EL (cell line): ENCODE data around the gene LYRM4.

ENCODE experiments used
- DNase-seq: peaks from one replicate; pipeline ENCODE4 v3.0.0-alpha.2; 2016

LYRM4 gene

DNA sequence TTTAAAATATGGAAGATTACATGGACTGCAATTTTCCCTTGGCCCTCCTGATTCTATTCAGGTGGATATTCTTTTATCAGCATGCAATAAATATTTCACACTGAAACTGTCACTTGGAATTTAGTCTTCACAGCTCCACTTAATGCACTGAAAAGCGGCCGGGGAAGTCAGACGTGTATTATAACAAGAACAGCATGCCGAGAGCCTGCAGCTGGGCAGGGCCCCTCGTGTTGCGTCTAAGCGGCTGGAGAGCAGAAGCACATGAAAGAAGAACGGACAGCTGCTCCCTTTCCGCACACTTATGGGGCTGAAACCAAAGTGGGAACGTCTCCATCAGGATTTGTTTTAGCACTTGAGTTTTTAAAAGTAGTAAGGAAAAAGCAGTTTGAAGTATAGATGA, 57.2 kb downstream of the LYRM4 start:
- DNase-seq, result no peak

GRCh38 chr6:5202941-5203340, 57.8 kb downstream of the LYRM4 start:
- no peak for DNase-seq

- DNase-seq, result no peak
Observed at GRCh38 chr6:5202206-5202605, 58.5 kb downstream of the LYRM4 start.

- peak; percentile 54 for DNase-seq
Observed at GRCh38 chr6:5201271-5201670, 59.5 kb downstream of the LYRM4 start.

GRCh38 chr6:5199702-5200101, 61.0 kb downstream of the LYRM4 start:
- DNase-seq, result no peak

DNA sequence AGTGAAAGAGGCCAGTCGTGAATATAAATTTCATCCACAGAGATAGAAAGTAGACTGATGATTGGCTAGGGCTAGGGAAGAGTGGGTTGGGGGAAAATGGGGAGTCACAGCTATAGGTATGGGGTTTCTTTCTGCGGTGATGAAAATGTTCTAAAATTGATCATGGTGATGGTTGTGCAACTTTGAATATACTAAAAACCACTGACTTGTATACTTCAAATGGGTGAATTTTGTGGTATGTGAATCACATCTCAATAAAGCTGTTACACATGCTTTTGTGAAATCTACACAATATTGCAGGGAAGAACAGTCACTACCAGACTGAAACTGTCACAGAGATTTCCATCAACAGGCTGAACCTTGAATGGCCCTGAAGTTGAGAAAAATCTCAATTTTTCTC, 61.5 kb downstream of the LYRM4 start:
- no peak for DNase-seq

- no peak for DNase-seq
Observed at GRCh38 chr6:5197084-5197483, 63.7 kb downstream of the LYRM4 start.

GRCh38 chr6:5192135-5192794, 68.5 kb downstream of the LYRM4 start:
- DNase-seq, result no peak

- DNase-seq, result no peak
Observed at GRCh38 chr6:5191722-5192121, 69.0 kb downstream of the LYRM4 start.

DNA sequence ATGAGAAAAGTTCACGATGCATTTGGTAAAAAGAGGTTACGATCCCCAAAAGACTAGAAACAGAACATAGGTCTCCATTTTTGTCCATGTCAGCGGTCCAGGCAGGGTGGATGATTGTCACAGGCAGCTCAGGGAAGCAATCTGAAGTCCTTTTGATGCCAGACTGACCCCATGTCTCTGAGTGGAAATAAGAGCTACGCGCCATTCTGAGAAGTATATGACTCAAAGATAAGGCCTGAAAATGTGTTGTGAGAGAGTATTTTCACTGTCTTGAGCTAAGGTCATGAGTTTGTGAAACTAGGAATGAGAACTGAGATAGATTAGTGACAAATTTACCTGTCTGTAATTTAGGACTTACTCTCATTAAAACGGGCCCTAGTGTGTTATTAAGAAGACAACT, 69.5 kb downstream of the LYRM4 start:
- DNase-seq, result peak; percentile 14

GRCh38 chr6:5190507-5190906, 70.2 kb downstream of the LYRM4 start:
- DNase-seq, result peak; percentile 96

GRCh38 chr6:5188646-5189045, 72.1 kb downstream of the LYRM4 start:
- no peak for DNase-seq

DNA sequence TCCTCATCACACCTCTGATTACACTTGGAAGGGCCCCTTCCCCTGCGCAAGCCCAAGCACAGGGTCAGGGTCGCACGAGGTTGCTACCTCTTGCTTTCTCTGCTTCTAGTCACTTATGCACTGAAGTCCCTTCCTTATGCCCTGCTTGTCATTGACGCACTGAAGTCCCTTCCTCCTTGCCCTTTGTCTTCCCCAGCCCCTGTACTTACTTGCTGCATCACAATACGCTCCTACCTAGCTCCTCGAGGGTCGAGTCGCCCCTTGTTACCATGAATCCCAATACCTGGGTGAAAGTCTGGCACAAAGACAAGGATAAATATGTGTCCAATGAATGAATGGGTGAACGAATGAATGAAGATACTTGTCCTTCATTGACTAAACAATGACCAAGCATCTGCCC, 75.9 kb downstream of the LYRM4 start:
- DNase-seq, result no peak

DNA sequence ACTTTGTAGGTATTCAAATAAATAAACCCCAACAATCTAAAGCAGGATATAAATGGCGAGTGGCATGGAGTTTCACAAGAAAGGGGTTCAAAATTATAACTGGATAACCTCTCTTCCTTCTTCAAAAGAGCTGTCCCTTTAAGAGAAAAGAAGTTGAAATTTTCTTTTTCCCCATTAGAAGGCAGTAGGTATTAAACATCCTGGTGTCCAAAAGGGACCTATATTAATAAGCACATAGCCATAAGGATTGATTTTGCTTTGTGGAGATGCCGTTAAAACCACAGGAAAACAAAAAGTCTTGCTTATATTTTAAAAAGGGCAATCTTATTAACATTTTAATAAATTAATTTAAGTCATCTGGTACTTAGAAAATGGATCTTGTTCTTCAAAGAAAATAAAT, 76.5 kb downstream of the LYRM4 start:
- no peak for DNase-seq

GRCh38 chr6:5181510-5182317, 79.0 kb downstream of the LYRM4 start:
- no peak for DNase-seq

- no peak for DNase-seq
Observed at GRCh38 chr6:5180636-5181035, 80.1 kb downstream of the LYRM4 start.

- DNase-seq, result no peak
Observed at GRCh38 chr6:5179917-5180316, 80.8 kb downstream of the LYRM4 start.

- DNase-seq, result no peak
Observed at GRCh38 chr6:5178806-5179205, 81.9 kb downstream of the LYRM4 start.

DNA sequence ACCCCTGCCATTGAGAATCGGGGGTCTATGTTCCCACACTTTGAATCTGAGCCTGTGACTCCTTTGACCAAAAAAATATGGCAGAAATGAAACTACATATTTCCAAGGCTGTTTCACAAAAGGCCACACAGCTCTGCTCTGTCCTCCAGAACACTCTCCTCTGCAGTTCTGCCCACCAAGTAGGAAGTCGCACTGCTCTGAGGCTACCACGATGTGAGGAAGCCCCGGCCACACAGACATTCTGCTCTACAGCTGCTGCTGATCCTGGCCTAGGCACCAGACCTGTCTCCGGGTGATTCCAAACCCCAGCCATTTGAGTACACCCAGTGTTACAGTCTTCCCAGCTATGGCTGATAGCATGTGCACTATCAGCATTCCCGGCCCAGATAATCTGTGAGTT, 85.1 kb downstream of the LYRM4 start:
- DNase-seq, result no peak

- DNase-seq, result no peak
Observed at GRCh38 chr6:5174756-5175549, 85.8 kb downstream of the LYRM4 start.

DNA sequence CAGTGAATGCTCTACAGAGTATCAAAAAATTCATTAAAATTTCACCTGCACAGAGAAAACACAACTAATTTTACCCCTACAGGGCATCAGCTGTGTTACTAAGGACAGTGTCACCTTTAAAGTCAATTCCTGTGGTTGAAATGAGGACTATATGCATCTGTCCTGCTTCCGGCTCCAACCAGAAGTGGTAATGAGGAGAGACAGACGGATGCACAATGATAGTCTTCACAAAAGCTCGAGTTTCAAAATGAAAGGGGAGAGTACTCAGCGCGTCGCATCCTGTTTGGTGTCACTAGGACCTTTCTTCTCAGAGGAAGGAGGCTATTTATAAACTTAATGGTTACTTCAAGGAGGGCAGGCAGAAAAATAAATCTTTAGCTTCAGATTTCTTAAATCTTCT, 86.5 kb downstream of the LYRM4 start:
- DNase-seq, result no peak

GRCh38 chr6:5173810-5174209, 86.9 kb downstream of the LYRM4 start:
- DNase-seq, result no peak

GRCh38 chr6:5172897-5173474, 87.8 kb downstream of the LYRM4 start:
- DNase-seq, result no peak
